Breast epithelium (tissue), 4 donors: ENCODE measurements around the gene CYP4A11. TPM values are rescaled to one million over a fixed set of nuclear protein-coding genes. Genes with fewer than 3 reads are reported as not detected.
"Not testable (repeated sequence)": the region's sequence is repeated elsewhere in the genome, so short reads cannot be mapped to it uniquely, and the experiment has no call there.

Experiments
- DNase-seq, 2 donors: peaks; one replicate each; pipeline ENCODE4 v3.0.0-alpha.2; 2019; ENCODE audit warnings: low spot score in 2 of 2
- H3K27ac ChIP-seq, 2 donors: fragments of 200-600 bp; sonication (generic) in 1 of 2; one replicate each; pipeline ENCODE4 v1.5.1; 2016 to 2019; ENCODE audit warnings: mild to moderate bottlenecking in 1 of 2
- H3K27me3 ChIP-seq, 2 donors: fragments of 200-600 bp; sonication (generic) in 1 of 2; one replicate each; pipeline versions ENCODE4 v1.5.1 to v1.6.0; 2017 to 2019; ENCODE audit warnings: control low read depth in 1 of 2, mild to moderate bottlenecking in 1 of 2
- H3K36me3 ChIP-seq: fragments of 200-600 bp; one replicate; pipeline ENCODE4 v1.5.1; 2019
- H3K4me1 ChIP-seq, 2 donors: fragments of 200-600 bp; sonication (generic); one replicate each; pipeline ENCODE4 v1.5.1; 2016 to 2019; ENCODE audit warnings: control low read depth in 1 of 2
- H3K4me3 ChIP-seq, 3 donors: fragments of 200-600 bp; sonication (generic); 1 replicate in 2 of 3; 2 replicates in 1 of 3; pipeline ENCODE4 v1.5.1; 2016 to 2019; ENCODE audit warnings: mild to moderate bottlenecking in 3 of 3, moderate library complexity in 2 of 3
- H3K9me3 ChIP-seq, 2 donors: fragments of 200-600 bp; sonication (generic) in 1 of 2; one replicate each; pipeline ENCODE4 v1.5.1; 2016 to 2019; ENCODE audit warnings: control low read depth in 1 of 2
- CTCF ChIP-seq, 3 donors: fragments of 450-650 bp; IDR thresholded peaks; one replicate each; pipeline ENCODE4 v1.5.1; 2016 to 2017; ENCODE audit warnings: antibody characterized with exemption in 3 of 3, mild to moderate bottlenecking in 3 of 3, moderate library complexity in 3 of 3
- POLR2A ChIP-seq: fragments of 450-650 bp; IDR thresholded peaks from one replicate; pipeline ENCODE4 v1.6.1; 2016; ENCODE audit warnings: antibody characterized with exemption, mild to moderate bottlenecking, moderate library complexity
- POLR2AphosphoS5 ChIP-seq, 3 donors: sonication (generic); formaldehyde crosslinking; IDR thresholded peaks; one replicate each; pipeline ENCODE4 v1.6.1; 2017; ENCODE audit warnings: antibody characterized with exemption in 3 of 3
- intact Hi-C: fragments of 100-400 bp; cut with DNase I; formaldehyde crosslinking; loops from one replicate; pipeline ENCODE4 v1.15.1; 2023; ENCODE audit warnings: low total_unique reads
- total RNA-seq, 3 donors: library from RNA; depleted of rRNA; stranded (reverse); fragments of >200 nt; gene quantifications; one replicate each; pipeline ENCODE4 v1.1.0, GENCODE V29; 2016

The CYP4A11 gene
- 1 to 10 TPM in 1 of 3 donors, under 1 TPM in 2; 0.29 to 4.6 (median 0.48) TPM for total RNA-seq

- intact Hi-C loops: no loop called here
- H3K27ac ChIP-seq: no peak within 1 kb of the TSS
- TF ChIP-seq CTCF (IDR thresholded peaks at IDR 0.05) (no peak), POLR2A (no peak), POLR2AphosphoS5 (IDR thresholded peaks at IDR 0.05) (no peak)
Measured at GRCh38 chr1:46941135-46941694, at the start of gene CYP4A11. CYP4A11 (minus strand) TSS chr1:46941476; CDS start chr1:46941433, 43 bp downstream.

GRCh38 chr1:46990541-46990940, 49.3 kb upstream of the CYP4A11 start:
- H3K4me3 ChIP-seq, intact Hi-C loops, H3K27ac ChIP-seq, DNase-seq, H3K36me3 ChIP-seq, H3K27me3 ChIP-seq, H3K9me3 ChIP-seq, H3K4me1 ChIP-seq: not testable (repeated sequence)

More at GRCh38 chr1:46941135-46941694, at the start of gene CYP4A11:
- Histone ChIP-seq H3K9me3 (no peaks in the 10 kb centered on the region), H3K27me3 (no peaks in the 10 kb centered on the region), H3K36me3 (no peaks in the 10 kb centered on the region), H3K4me3 (no peak within 1 kb of the TSS), H3K4me1 (no peaks in the 10 kb centered on the region)
- no peak for DNase-seq

GRCh38 chr1:46983830-46984586, 42.7 kb upstream of the CYP4A11 start:
- peaks cover 0 to 8% of the 10 kb centered on the region in 2 donors for H3K9me3 ChIP-seq
- H3K27me3 ChIP-seq: peaks cover 0 to 9% of the 10 kb centered on the region in 2 donors
- no peak overlapping the region for H3K27ac ChIP-seq
- no peak for TF ChIP-seq POLR2A
- no peak for TF ChIP-seq CTCF (IDR thresholded peaks at IDR 0.05)
- TF ChIP-seq POLR2AphosphoS5 (IDR thresholded peaks at IDR 0.05): no peak
- H3K36me3 ChIP-seq: no peaks in the 10 kb centered on the region
- no peak overlapping the region for H3K4me3 ChIP-seq
- no peaks in the 10 kb centered on the region for H3K4me1 ChIP-seq
- intact Hi-C loops: no loop called here
- DNase-seq: no peak

GRCh38 chr1:46983166-46983829, 42.0 kb upstream of the CYP4A11 start:
- Histone ChIP-seq H3K4me1 (no peaks in the 10 kb centered on the region), H3K4me3 (no peak overlapping the region), H3K36me3 (no peaks in the 10 kb centered on the region), H3K27me3 (peaks cover 0 to 9% of the 10 kb centered on the region in 2 donors), H3K9me3 (peaks cover 0 to 10% of the 10 kb centered on the region in 2 donors), H3K27ac (no peak overlapping the region)
- no peak for DNase-seq
- TF ChIP-seq POLR2AphosphoS5 (IDR thresholded peaks at IDR 0.05) (no peak), CTCF (IDR thresholded peaks at IDR 0.05) (no peak), POLR2A (no peak)
- intact Hi-C loops: no loop called here

- Histone ChIP-seq H3K9me3 (peaks cover 0 to 9% of the 10 kb centered on the region in 2 donors), H3K4me1 (no peaks in the 10 kb centered on the region), H3K27ac (no peak overlapping the region), H3K27me3 (no peaks in the 10 kb centered on the region), H3K36me3 (no peaks in the 10 kb centered on the region), H3K4me3 (no peak overlapping the region)
- intact Hi-C loops: no loop called here
- DNase-seq: no peak
- TF ChIP-seq POLR2AphosphoS5 (IDR thresholded peaks at IDR 0.05) (no peak), CTCF (IDR thresholded peaks at IDR 0.05) (peak in 1 of 3 donors; percentile 31)
Measured at GRCh38 chr1:46969014-46969619, 27.8 kb upstream of the CYP4A11 start.

GRCh38 chr1:46962272-46962671, 21.0 kb upstream of the CYP4A11 start:
- H3K36me3 ChIP-seq, H3K4me3 ChIP-seq, intact Hi-C loops, H3K4me1 ChIP-seq, DNase-seq, H3K27ac ChIP-seq, H3K9me3 ChIP-seq, H3K27me3 ChIP-seq: not testable (repeated sequence)
